ENCODE data around the gene ZNF385A. TPM values are rescaled to one million over a fixed set of nuclear protein-coding genes. Genes with fewer than 3 reads are reported as not detected.
A peak's percentile ranks its signal among the peaks of the same experiment; 100 is the strongest.

The ZNF385A gene
- total and polyA plus RNA-seq, 2 of the 4 experiments (the other 2 are of a cell fraction), result 0.36 to 2.5 TPM

- TF ChIP-seq CHD1 (IDR thresholded peaks at IDR 0.05; ENCODE audit: low read depth, low read length), result no peak
Observed at GRCh38 chr12:54417712-54418440, 33.3 kb upstream of the ZNF385A start (continued).

- DNase-seq, result no peak
- 0 out of 2 replicates have a peak overlapping the region, but pooled peaks have one; percentile 65 for H2AK5ac ChIP-seq (ENCODE audit: low read depth, low read length)
- H4K8ac ChIP-seq (ENCODE audit: low read depth in 2 of 2, low read length in 2 of 2), result peak overlapping the region in 1 of 2 experiments; percentile 47; a peak in 2 of 4 replicates
- H3K9me1 ChIP-seq (ENCODE audit: insufficient read depth, low read length), result peaks cover 48% of the 10 kb centered on the region
- TF ChIP-seq SMC3 (IDR thresholded peaks at IDR 0.05; ENCODE audit: low read depth, low read length) (no peak), CHD1 (IDR thresholded peaks at IDR 0.05; ENCODE audit: low read depth, low read length) (no peak), ELK1 (IDR thresholded peaks at IDR 0.05; ENCODE audit: borderline replicate concordance, low read depth, low read length) (no peak), MXI1 (IDR thresholded peaks at IDR 0.05; ENCODE audit: borderline replicate concordance, low read depth, low read length) (no peak), CEBPB (IDR thresholded peaks at IDR 0.05; ENCODE audit: low read depth, low read length) (peak; percentile 84), MAFK (IDR thresholded peaks at IDR 0.05; ENCODE audit: low read depth, low read length) (no peak)
- WGBS, 2 experiments (ENCODE audit: extremely low coverage in 2 of 2, insufficient read length in 1 of 2), result no CpG with 5 or more reads among the region's 5 CpGs
- peak overlapping the region; percentile 60 for H2AK9ac ChIP-seq (replicated peaks; ENCODE audit: low read depth, low read length, poor library complexity)
- H2BK15ac ChIP-seq (ENCODE audit: low read depth, low read length), result no peak overlapping the region; the same call in 2 of the 3 replicates
- H3K36me3 ChIP-seq (ENCODE audit: control insufficient read depth, insufficient read depth, low read length), result peaks cover 11% of the 10 kb centered on the region
- peaks cover 9 to 54% of the 10 kb centered on the region in 2 experiments; a peak in 3 of 4 replicates for H3K79me1 ChIP-seq (ENCODE audit: low read depth in 1 of 2, low read length in 2 of 2)
- peak overlapping the region; percentile 88 for H2BK5ac ChIP-seq (ENCODE audit: low read depth, low read length, poor library complexity, severe bottlenecking)
- H3K14ac ChIP-seq (replicated peaks; ENCODE audit: low read depth, low read length), result peak overlapping the region; percentile 94
- peak overlapping the region; percentile 96 for H3K9ac ChIP-seq (ENCODE audit: low read depth, low read length)
- H3K9me3 ChIP-seq (ENCODE audit: control insufficient read depth, insufficient read depth, low read length), result no peaks in the 10 kb centered on the region
- H3K4ac ChIP-seq (ENCODE audit: low read depth, low read length), result peak overlapping the region; percentile 93
- in situ Hi-C loops (cut with MboI; ENCODE audit: low sequenced_read_pairs) (no loop called here), dilution Hi-C loops (cut with HindIII; ENCODE audit: low sequenced_read_pairs, unreplicated experiment) (no loop called here), intact Hi-C loops (cut with micrococcal nuclease) (no loop called here)
- no peak overlapping the region for H2AFZ ChIP-seq (replicated peaks; ENCODE audit: low read length, poor library complexity)
- no peak for ATAC-seq (ENCODE audit: low read depth)
- H3K4me3 ChIP-seq (ENCODE audit: insufficient read depth, low read depth, low read length), result peak overlapping the region; percentile 94
- CTCF ChIA-PET, result interaction anchor here (2.0 to 2.9 kb wide), 3 partner anchors 18 to 37 kb away, joined by 7 to 9 read pairs (median 9); no protein-coding TSS in a partner anchor
- H3K4me2 ChIP-seq (ENCODE audit: low read depth, low read length), result peak overlapping the region; percentile 97
- peak overlapping the region; percentile 55; the same call in 1 of the 2 replicates for H2BK120ac ChIP-seq (ENCODE audit: low read depth, low read length)
- H3K18ac ChIP-seq (ENCODE audit: low read depth, low read length), result no peak overlapping the region
- H3K27ac ChIP-seq (ENCODE audit: insufficient read depth, low read length), result peak overlapping the region; percentile 89
- POLR2A ChIA-PET (ENCODE audit: unreplicated experiment), result no interaction called here
- H4K20me1 ChIP-seq (ENCODE audit: insufficient read depth, low read length), result peaks cover 59% of the 10 kb centered on the region
- H4K91ac ChIP-seq (ENCODE audit: insufficient read depth, low read depth, low read length), result peak overlapping the region; percentile 74
- H2BK20ac ChIP-seq (ENCODE audit: low read depth, low read length), result no peak overlapping the region
- H3K27me3 ChIP-seq (ENCODE audit: control insufficient read depth, insufficient read depth, low read length), result no peaks in the 10 kb centered on the region
- H3K23ac ChIP-seq (ENCODE audit: low read depth, low read length), result peak overlapping the region; percentile 90; the same call in 1 of the 2 replicates
- BruUV-seq (replicated peaks), result TSS peak; percentile 25
- H3K56ac ChIP-seq (ENCODE audit: extremely low read depth, insufficient read depth, low read length), result peak overlapping the region; percentile 72
- H4K5ac ChIP-seq (ENCODE audit: low read depth, low read length), result no peak overlapping the region
- H3K4me1 ChIP-seq (ENCODE audit: control insufficient read depth, insufficient read depth, low read length), result peaks cover 48% of the 10 kb centered on the region
Observed at GRCh38 chr12:54416687-54417603, 32.4 kb upstream of the ZNF385A start.
